Inflammatory macrophage (primary cell): ENCODE measurements around the gene FABP7.

ENCODE experiments used
- DNase-seq, 2 donors: peaks; one replicate each; pipeline ENCODE4 v3.0.0-alpha.2; 2020 to 2022

FABP7 gene

GRCh38 chr6:122799140-122799745 lies 19.7 kb downstream of the FABP7 start:
- peak in 1 of 2 donors; percentile 5 for DNase-seq

DNA sequence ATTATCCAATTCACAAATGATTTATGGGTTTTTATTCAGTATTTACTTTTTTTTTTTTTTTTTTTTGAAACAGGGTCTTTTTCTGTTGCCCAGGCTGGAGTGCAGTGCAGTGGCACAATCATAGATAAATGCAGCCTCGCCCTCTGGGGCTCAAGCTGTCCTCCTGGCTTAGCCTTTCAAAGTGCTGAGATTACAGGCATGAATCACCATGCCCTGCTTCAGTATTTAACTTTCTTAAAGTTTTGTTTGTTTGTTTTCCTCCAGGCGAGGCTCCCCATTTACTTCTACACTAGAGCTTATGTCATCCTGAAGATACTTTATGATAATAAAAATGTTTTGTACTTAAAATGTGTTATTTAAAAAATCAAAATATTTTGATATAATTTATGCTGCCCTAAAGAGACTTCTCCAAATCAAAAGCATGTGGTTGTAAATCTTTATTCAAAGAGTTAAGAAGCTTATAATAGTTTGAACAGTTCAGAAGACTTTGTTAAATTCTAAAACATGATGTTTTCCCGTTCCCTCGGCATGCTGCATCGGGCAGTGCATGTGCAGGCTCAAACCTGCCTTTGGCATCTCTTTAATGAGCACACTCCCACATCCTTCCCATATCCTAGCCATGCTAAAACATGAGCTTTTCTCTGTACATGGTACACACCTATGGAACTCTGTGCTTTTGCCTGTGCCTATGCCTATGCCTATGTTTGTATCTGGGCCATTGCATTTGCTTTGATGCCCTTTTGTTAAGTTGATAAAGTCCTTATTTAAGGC lies 20.6 kb downstream of the FABP7 start:
- no peak for DNase-seq

GRCh38 chr6:122800906-122801305 lies 21.4 kb downstream of the FABP7 start:
- no peak for DNase-seq

GRCh38 chr6:122801397-122801796 lies 21.9 kb downstream of the FABP7 start:
- DNase-seq, result no peak

DNA sequence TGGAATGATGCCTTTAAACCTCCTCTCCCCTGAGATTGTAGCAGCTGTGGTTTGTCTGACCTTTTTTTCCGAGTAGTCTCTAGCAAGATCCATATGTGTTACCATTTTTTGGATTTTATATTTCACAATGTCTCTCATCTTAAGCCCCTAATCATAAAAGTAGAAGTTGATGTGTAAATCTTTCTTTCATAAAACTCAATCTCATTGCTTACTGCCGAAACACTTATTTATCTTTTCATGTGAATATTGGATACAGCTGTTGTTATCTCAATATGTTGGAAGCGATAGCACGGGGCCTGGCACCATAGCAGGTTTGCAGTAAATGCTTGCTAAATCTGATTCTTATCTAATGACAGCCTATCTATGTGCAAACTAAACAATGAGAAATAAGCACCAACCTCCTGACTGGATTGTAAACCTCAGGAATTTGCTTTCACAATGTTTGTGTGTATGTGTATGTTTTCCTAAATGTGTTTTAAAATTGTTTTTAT lies 23.7 kb downstream of the FABP7 start:
- no peak for DNase-seq

GRCh38 chr6:122804962-122805485 lies 25.5 kb downstream of the FABP7 start:
- no peak for DNase-seq

DNA sequence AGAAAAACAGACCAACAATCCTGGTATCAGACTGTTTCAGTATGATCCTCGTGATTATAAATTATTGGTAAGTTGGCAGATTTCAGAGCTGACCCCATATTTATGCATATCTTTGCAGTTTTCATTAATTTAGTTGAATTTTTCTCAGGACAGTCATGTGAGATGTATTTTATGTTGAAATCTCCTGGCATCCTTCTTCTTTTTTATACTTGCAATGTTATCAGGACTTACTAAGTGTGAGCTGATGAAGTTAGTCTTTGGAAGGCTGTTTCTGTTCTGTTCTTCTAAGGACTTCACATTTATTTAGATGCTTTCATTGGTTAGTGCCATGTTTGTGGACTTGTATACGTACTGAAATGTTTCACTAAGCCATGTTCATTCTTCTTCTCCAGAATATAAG lies 26.8 kb downstream of the FABP7 start:
- no peak for DNase-seq

- no peak for DNase-seq
These were observed 28.8 kb downstream of the FABP7 start for GRCh38 chr6:122808121-122808885.

DNA sequence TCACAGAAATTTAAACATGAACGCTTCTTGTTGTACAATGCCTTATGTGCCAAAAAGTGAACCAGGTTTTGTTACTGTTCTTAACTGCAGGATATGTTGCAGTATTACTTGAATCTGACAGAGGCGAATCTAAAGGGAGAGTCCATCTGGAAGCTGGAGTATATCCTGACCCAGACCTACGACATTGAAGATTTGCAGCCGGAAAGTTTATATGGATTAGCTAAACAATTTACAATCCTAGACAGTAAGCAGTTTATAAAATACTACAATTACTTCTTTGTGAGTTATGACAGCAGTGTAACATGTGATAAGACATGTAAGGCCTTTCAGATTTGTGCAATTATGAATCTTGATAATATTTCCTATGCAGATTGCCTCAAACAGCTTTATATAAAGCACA lies 29.5 kb downstream of the FABP7 start:
- no peak for DNase-seq

- DNase-seq, result no peak
These were observed 30.2 kb downstream of the FABP7 start for GRCh38 chr6:122809691-122810090.

- no peak for DNase-seq
These were observed 30.7 kb downstream of the FABP7 start for GRCh38 chr6:122810189-122810588.

GRCh38 chr6:122817358-122817757 lies 37.8 kb downstream of the FABP7 start:
- no peak for DNase-seq

DNA sequence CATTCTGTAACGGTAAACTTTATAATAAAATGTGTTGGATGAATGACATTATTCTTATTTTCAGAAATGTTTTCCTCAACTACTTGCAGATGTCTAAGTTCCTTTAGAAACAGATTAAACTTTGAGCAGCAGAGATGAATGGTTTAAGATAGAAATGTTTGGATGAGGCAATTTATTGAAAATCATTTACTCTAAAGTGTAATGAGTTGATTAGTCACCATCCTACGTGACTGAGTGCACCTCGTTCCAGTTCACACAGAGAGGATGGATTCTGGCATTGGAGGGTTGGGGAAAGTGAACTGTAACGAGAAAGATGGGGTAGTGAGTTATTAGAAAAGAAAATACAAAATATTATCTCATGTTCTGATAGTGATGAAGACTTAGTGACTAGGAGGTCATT lies 38.2 kb downstream of the FABP7 start:
- DNase-seq, result no peak

GRCh38 chr6:122818866-122819265 lies 39.4 kb downstream of the FABP7 start:
- no peak for DNase-seq

DNA sequence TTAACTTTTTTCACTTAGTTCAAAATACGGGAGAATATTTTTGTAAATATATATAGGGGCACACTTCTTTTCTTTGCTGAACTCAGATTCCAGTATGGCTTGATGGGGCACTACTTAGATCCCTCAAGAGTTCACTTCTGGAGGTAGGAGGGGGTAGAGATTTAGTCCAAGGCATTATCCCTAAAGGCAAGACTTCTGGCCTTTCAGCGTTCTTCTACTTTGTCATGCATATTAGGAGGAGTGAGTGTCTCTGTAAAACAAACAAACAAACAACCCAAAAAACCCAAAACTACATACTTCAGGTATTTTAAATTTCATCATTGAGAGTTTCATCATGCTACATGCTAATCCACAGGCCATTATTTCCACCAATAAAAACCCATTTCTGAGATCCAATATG lies 41.6 kb downstream of the FABP7 start:
- DNase-seq, result no peak

DNA sequence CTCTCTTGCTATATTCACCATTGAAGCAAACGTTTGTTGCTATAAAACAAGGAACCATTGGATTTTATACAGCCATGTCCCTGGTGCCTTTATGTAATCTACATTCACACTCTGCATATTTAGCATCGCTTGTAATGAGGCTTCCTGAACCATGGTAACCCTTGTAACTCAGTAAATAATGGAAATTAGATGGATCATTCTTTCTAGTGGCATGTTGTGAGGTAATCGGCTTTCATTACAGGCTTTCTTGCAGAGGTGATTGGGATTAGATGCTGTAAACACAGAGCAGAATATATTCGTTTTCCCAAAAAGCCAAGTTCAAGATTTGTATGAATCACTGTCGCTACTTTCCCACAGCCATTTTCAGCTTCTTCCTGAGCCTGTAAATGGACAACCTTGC lies 45.6 kb downstream of the FABP7 start:
- no peak for DNase-seq

DNA sequence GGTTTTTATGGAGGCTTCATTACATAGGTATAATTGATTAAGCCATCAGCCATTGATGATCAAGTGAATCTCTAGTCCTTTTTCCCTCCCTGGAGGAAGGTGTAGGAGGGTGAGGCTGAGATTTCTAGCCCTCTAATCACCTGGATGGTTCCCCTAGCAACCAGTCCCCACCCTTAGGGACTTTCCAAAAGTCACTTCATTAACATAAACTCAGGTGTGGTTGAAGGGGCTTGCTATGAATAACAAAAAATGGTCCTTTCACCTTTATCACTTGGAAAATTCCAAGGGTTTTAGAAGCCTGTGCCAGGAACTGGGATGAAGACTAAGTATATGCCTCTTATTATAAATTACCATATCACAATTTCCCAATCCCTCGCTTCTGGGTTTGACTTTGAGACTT lies 49.9 kb downstream of the FABP7 start:
- DNase-seq, result no peak

DNA sequence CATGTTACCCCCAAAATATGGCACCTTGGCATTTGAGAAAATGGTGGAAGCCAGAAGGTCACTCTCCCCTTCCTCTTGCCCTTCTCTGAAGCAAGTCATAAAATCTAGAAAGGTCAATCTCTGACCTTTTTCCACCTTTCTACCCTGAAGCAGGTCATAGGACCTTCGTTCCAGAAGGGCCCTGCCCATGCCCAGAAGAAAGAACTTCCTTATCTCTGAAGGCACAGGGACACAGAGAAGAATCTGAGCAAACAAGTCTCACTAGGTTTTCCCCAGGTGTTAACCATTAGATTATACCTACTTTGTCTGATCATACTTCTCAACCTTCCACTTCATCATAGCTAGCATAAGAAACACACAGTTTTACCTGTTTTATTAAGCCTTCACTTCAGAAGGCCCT lies 52.0 kb downstream of the FABP7 start:
- DNase-seq, result no peak

GRCh38 chr6:122832459-122832858 lies 52.9 kb downstream of the FABP7 start:
- DNase-seq, result no peak

GRCh38 chr6:122833021-122833491 lies 53.5 kb downstream of the FABP7 start:
- no peak for DNase-seq
